Neural progenitor cell (in vitro differentiated cells): Measurements from ENCODE around the gene ATP8B4. TPM values are rescaled to one million over a fixed set of nuclear protein-coding genes. Genes with fewer than 3 reads are reported as not detected.

Source experiments
- DNase-seq: peaks from one replicate; pipeline ENCODE4 v3.0.0-alpha.2; 2016; ENCODE audit warnings: low spot score
- H2AFZ ChIP-seq: fragments of 200-600 bp; sonication (generic); replicated peaks from 2 replicates; pipeline ENCODE4 v1.6.1; 2016; ENCODE audit warnings: antibody characterized with exemption
- H3F3A ChIP-seq: fragments of 200-600 bp; sonication (generic); 2 replicates; pipeline ENCODE4 v1.6.1; 2016; ENCODE audit warnings: antibody characterized with exemption, low read depth
- H3K27ac ChIP-seq: fragments of 200-600 bp; sonication (generic); 2 replicates; pipeline ENCODE4 v1.5.1; 2016; ENCODE audit warnings: mild to moderate bottlenecking
- H3K27me3 ChIP-seq: fragments of 200-600 bp; sonication (generic); 2 replicates; pipeline ENCODE4 v1.6.1; 2016; ENCODE audit warnings: mild to moderate bottlenecking, moderate library complexity
- H3K36me3 ChIP-seq: fragments of 200-600 bp; sonication (generic); 2 replicates; pipeline ENCODE4 v1.5.1; 2016
- H3K4me1 ChIP-seq: fragments of 200-600 bp; sonication (generic); 2 replicates; pipeline ENCODE4 v1.6.1; 2016; ENCODE audit warnings: mixed run types
- H3K4me2 ChIP-seq: fragments of 200-600 bp; sonication (generic); 2 replicates; pipeline ENCODE4 v1.6.1; 2016
- H3K4me3 ChIP-seq: fragments of 200-600 bp; sonication (generic); 2 replicates; pipeline ENCODE4 v1.5.1; 2016
- H3K79me2 ChIP-seq: fragments of 200-600 bp; sonication (generic); 2 replicates; pipeline ENCODE4 v1.6.1; 2016; ENCODE audit warnings: low read depth
- H3K9ac ChIP-seq: fragments of 200-600 bp; sonication (generic); 2 replicates; pipeline ENCODE4 v1.6.1; 2016
- H3K9me3 ChIP-seq: fragments of 200-600 bp; sonication (generic); 2 replicates; pipeline ENCODE4 v1.5.1; 2016; ENCODE audit warnings: low read depth
- H4K20me1 ChIP-seq: fragments of 200-600 bp; sonication (generic); 2 replicates; pipeline ENCODE4 v1.6.1; 2016; ENCODE audit warnings: low read depth
- H3K27ac Mint-ChIP-seq: 3 replicates; pipeline ENCODE4 v1.8.0; 2021; ENCODE audit warnings: mixed read lengths
- H3K27me3 Mint-ChIP-seq: 2 replicates; pipeline ENCODE4 v1.8.0; 2022; ENCODE audit warnings: low read depth, mild to moderate bottlenecking, inconsistent platforms, moderate library complexity, mixed read lengths; ENCODE audit not compliant: insufficient read depth
- H3K36me3 Mint-ChIP-seq: 3 replicates; pipeline ENCODE4 v1.8.0; 2021; ENCODE audit warnings: mixed read lengths
- H3K4me1 Mint-ChIP-seq: 3 replicates; pipeline ENCODE4 v1.8.0; 2021; ENCODE audit warnings: mixed read lengths
- H3K4me3 Mint-ChIP-seq: 3 replicates; pipeline ENCODE4 v1.8.0; 2021; ENCODE audit warnings: mild to moderate bottlenecking, moderate library complexity, mixed read lengths
- H3K9me3 Mint-ChIP-seq: 3 replicates; pipeline ENCODE4 v1.8.0; 2020; ENCODE audit warnings: mixed read lengths
- CTCF ChIP-seq: fragments of 200-600 bp; sonication (generic); IDR thresholded peaks from 2 replicates; pipeline ENCODE4 v1.5.1; 2017; ENCODE audit warnings: antibody characterized with exemption, mild to moderate bottlenecking
- EZH2 ChIP-seq: fragments of 200-600 bp; sonication (generic); IDR thresholded peaks from 2 replicates; pipeline ENCODE4 v1.6.1; 2017; ENCODE audit warnings: antibody characterized with exemption, mild to moderate bottlenecking, moderate library complexity
- EZH2phosphoT487 ChIP-seq: fragments of 200-600 bp; sonication (generic); IDR thresholded peaks from 2 replicates; pipeline ENCODE4 v1.6.1; 2017; ENCODE audit warnings: antibody characterized with exemption
- total RNA-seq: library from RNA; depleted of rRNA; stranded (reverse); fragments of >200 nt; gene quantifications from 2 replicates; pipeline ENCODE4 v1.2.3, GENCODE V29; 2015; ENCODE audit warnings: low replicate concordance

Gene ATP8B4
- total RNA-seq, 1 donor from 2014 or later: 2.7 TPM

- H3K27ac ChIP-seq: peak overlapping the region; percentile 6
- H3K27me3 Mint-ChIP-seq: no peaks in the 10 kb centered on the region
- H3K4me3 ChIP-seq: peak overlapping the region; percentile 21
- no peaks in the 10 kb centered on the region for H3K36me3 ChIP-seq
- H3K9ac ChIP-seq: no peak overlapping the region
- no peaks in the 10 kb centered on the region for H3K9me3 ChIP-seq
- peak; percentile 89 for TF ChIP-seq CTCF
- TF ChIP-seq EZH2phosphoT487: no peak
- peaks cover 19% of the 10 kb centered on the region for H3K4me1 Mint-ChIP-seq
- peak overlapping the region; percentile 70 for H3K4me2 ChIP-seq
- peaks cover 30% of the 10 kb centered on the region for H3K4me1 ChIP-seq
- no peaks in the 10 kb centered on the region for H3K27me3 ChIP-seq
- no peaks in the 10 kb centered on the region for H3K79me2 ChIP-seq
- H2AFZ ChIP-seq: peak overlapping the region; percentile 91
- H3K27ac Mint-ChIP-seq: peak overlapping the region; percentile 80
- H3K36me3 Mint-ChIP-seq: no peaks in the 10 kb centered on the region
- DNase-seq: peak; percentile 94
- H3F3A ChIP-seq: peaks cover 24% of the 10 kb centered on the region
- H3K4me3 Mint-ChIP-seq: no peak overlapping the region
- no peaks in the 10 kb centered on the region for H3K9me3 Mint-ChIP-seq
- no peaks in the 10 kb centered on the region for H4K20me1 ChIP-seq
Observed at GRCh38 chr15:50003786-50004334, 115.2 kb downstream of the ATP8B4 start.

GRCh38 chr15:49991587-49991986, 127.4 kb downstream of the ATP8B4 start:
- no peaks in the 10 kb centered on the region for H3K27me3 ChIP-seq
- no peaks in the 10 kb centered on the region for H3K9me3 Mint-ChIP-seq
- no peaks in the 10 kb centered on the region for H3K9me3 ChIP-seq
- H3K27ac Mint-ChIP-seq: no peak overlapping the region
- no peaks in the 10 kb centered on the region for H3F3A ChIP-seq
- no peaks in the 10 kb centered on the region for H3K36me3 Mint-ChIP-seq
- no peak overlapping the region for H3K4me3 Mint-ChIP-seq
- H3K4me1 ChIP-seq: peaks cover 23% of the 10 kb centered on the region
- no peak overlapping the region for H3K27ac ChIP-seq
- no peak overlapping the region for H2AFZ ChIP-seq
- no peaks in the 10 kb centered on the region for H3K36me3 ChIP-seq
- no peaks in the 10 kb centered on the region for H3K79me2 ChIP-seq
- H4K20me1 ChIP-seq: no peaks in the 10 kb centered on the region
- H3K4me1 Mint-ChIP-seq: no peaks in the 10 kb centered on the region
- no peak overlapping the region for H3K9ac ChIP-seq
- DNase-seq: no peak
- H3K4me2 ChIP-seq: no peak overlapping the region
- TF ChIP-seq CTCF: no peak
- TF ChIP-seq EZH2phosphoT487: no peak
- TF ChIP-seq EZH2: no peak
- peaks cover 2% of the 10 kb centered on the region for H3K27me3 Mint-ChIP-seq
- no peak overlapping the region for H3K4me3 ChIP-seq

- H3K4me1 Mint-ChIP-seq: no peaks in the 10 kb centered on the region
- H2AFZ ChIP-seq: no peak overlapping the region
- no peaks in the 10 kb centered on the region for H3K79me2 ChIP-seq
- DNase-seq: no peak
- no peaks in the 10 kb centered on the region for H3K9me3 ChIP-seq
- no peaks in the 10 kb centered on the region for H3K36me3 Mint-ChIP-seq
- H3K4me1 ChIP-seq: peaks cover 23% of the 10 kb centered on the region
- H3K9ac ChIP-seq: no peak overlapping the region
- peaks cover 2% of the 10 kb centered on the region for H3K27me3 Mint-ChIP-seq
- no peaks in the 10 kb centered on the region for H4K20me1 ChIP-seq
- H3F3A ChIP-seq: no peaks in the 10 kb centered on the region
- TF ChIP-seq EZH2 (no peak), EZH2phosphoT487 (no peak), CTCF (no peak)
- no peak overlapping the region for H3K4me2 ChIP-seq
- no peak overlapping the region for H3K4me3 ChIP-seq
- H3K36me3 ChIP-seq: no peaks in the 10 kb centered on the region
- H3K27me3 ChIP-seq: no peaks in the 10 kb centered on the region
- H3K4me3 Mint-ChIP-seq: no peak overlapping the region
- H3K9me3 Mint-ChIP-seq: no peaks in the 10 kb centered on the region
- no peak overlapping the region for H3K27ac ChIP-seq
- no peak overlapping the region for H3K27ac Mint-ChIP-seq
Observed at GRCh38 chr15:49990835-49991545, 128.0 kb downstream of the ATP8B4 start.
